GM12864 (cell line): ENCODE results near the gene PRDM8.

Experiments
- DNase-seq: peaks from one replicate; pipeline ENCODE4 v3.0.0-alpha.2; 2011; ENCODE audit warnings: low read depth
- H3K4me3 ChIP-seq: 2 replicates; pipeline ENCODE4 v1.5.1; 2011; ENCODE audit warnings: mild to moderate bottlenecking, low read depth, low read length, control low read depth
- CTCF ChIP-seq: IDR thresholded peaks from 2 replicates; pipeline ENCODE4 v1.5.1; 2011; ENCODE audit warnings: low read depth, mild to moderate bottlenecking, moderate library complexity, low read length, control low read depth, inconsistent platforms; ENCODE audit errors: missing control alignments

PRDM8 gene

GRCh38 chr4:80195441-80196140 is 1.7 kb upstream of the PRDM8 start:
- TF ChIP-seq CTCF: no peak
- no peak for DNase-seq
- no peak overlapping the region for H3K4me3 ChIP-seq

GRCh38 chr4:80196259-80196921 is 913 bp upstream of the PRDM8 start:
- H3K4me3 ChIP-seq: no peak overlapping the region
- DNase-seq: no peak
- TF ChIP-seq CTCF: no peak

- DNase-seq: no peak
- no peak overlapping the region for H3K4me3 ChIP-seq
- no peak for TF ChIP-seq CTCF
Observed at GRCh38 chr4:80197601-80198440, 518 bp downstream of the PRDM8 start.

GRCh38 chr4:80198441-80198837 is 1.1 kb downstream of the PRDM8 start:
- no peak for TF ChIP-seq CTCF
- H3K4me3 ChIP-seq: no peak overlapping the region
- no peak for DNase-seq

- no peak for TF ChIP-seq CTCF
- DNase-seq: no peak
- H3K4me3 ChIP-seq: no peak overlapping the region
Observed at GRCh38 chr4:80199004-80199560, 1.8 kb downstream of the PRDM8 start.

- H3K4me3 ChIP-seq: no peak overlapping the region
- DNase-seq: no peak
- TF ChIP-seq CTCF: no peak
Observed at GRCh38 chr4:80199947-80200346, 2.6 kb downstream of the PRDM8 start.
